Measurements from ENCODE around the gene RALGAPA2.

GRCh38 chr20:20679316-20679715 is 33.1 kb downstream of the RALGAPA2 start:
- TF ChIP-seq CTCF (IDR thresholded peaks at IDR 0.05) (no peak), POLR2A (IDR thresholded peaks at IDR 0.05) (no peak)

Data from Peyer's patch (tissue), 4 donors.